Sciatic nerve (tissue), 2 donors: ENCODE data around the gene ADARB2. TPM values are rescaled to one million over a fixed set of nuclear protein-coding genes. Genes with fewer than 3 reads are reported as not detected.
"Not testable (repeated sequence)": the region's sequence is repeated elsewhere in the genome, so short reads cannot be mapped to it uniquely, and the experiment has no call there.

ENCODE experiments used
- ATAC-seq: fragments of 200-7000 bp; cut with Tn5 transposase; one replicate; pipeline ENCODE4 v1.9.1; 2020; ENCODE audit warnings: mild to moderate bottlenecking, moderate library complexity
- DNase-seq: peaks from one replicate; pipeline ENCODE4 v3.0.0-alpha.2; 2020; ENCODE audit warnings: low spot score
- intact Hi-C: fragments of 100-400 bp; cut with DNase I; formaldehyde crosslinking; loops from one replicate; pipeline ENCODE4 v1.14.2; 2022
- total RNA-seq: library from RNA; stranded (reverse); fragmentation: NEBNext Ultra II Directional; extraction: Animal tissue kit (Norgen Biotek cat#: 25700); gene quantifications from one replicate; pipeline ENCODE4 v1.2.1, GENCODE V29; 2021
- donor health status: DM: no; HTN: no; CAD: no.
- donor health status: DM: no; HTN: no; CAD: no.

ADARB2 gene
- total RNA-seq, 1 donor from 2014 or later = 1.9 TPM

GRCh38 chr10:1473874-1474273 is 263.5 kb downstream of the ADARB2 start:
- intact Hi-C loops = no loop called here
- no peak for DNase-seq
- ATAC-seq = no peak

- no peak for ATAC-seq
- no peak for DNase-seq
- intact Hi-C loops = no loop called here
These were observed 265.0 kb downstream of the ADARB2 start for GRCh38 chr10:1472178-1472958.

- intact Hi-C loops = no loop called here
- DNase-seq = no peak
These were observed 268.5 kb downstream of the ADARB2 start for GRCh38 chr10:1468811-1469210.

GRCh38 chr10:1467334-1468076 is 269.8 kb downstream of the ADARB2 start:
- no peak for ATAC-seq
- DNase-seq = no peak
- intact Hi-C loops = no loop called here

More at GRCh38 chr10:1468811-1469210, 268.5 kb downstream of the ADARB2 start:
- ATAC-seq = peak; percentile 65

GRCh38 chr10:1465993-1466764 is 271.1 kb downstream of the ADARB2 start:
- peak; percentile 81 for ATAC-seq
- intact Hi-C loops = no loop called here
- no peak for DNase-seq

- intact Hi-C loops = no loop called here
These were observed 271.9 kb downstream of the ADARB2 start for GRCh38 chr10:1465418-1465911.

GRCh38 chr10:1464881-1465417 is 272.4 kb downstream of the ADARB2 start:
- no peak for ATAC-seq
- intact Hi-C loops = no loop called here
- DNase-seq = no peak

More at GRCh38 chr10:1465418-1465911, 271.9 kb downstream of the ADARB2 start:
- ATAC-seq (peak; percentile 31), DNase-seq (no peak)

- ATAC-seq, intact Hi-C loops, DNase-seq: not testable (repeated sequence)
These were observed 273.4 kb downstream of the ADARB2 start for GRCh38 chr10:1463971-1464370.

- intact Hi-C loops = no loop called here
- ATAC-seq (no peak), DNase-seq (no peak)
These were observed 274.2 kb downstream of the ADARB2 start for GRCh38 chr10:1462994-1463633.

GRCh38 chr10:1462521-1462920 is 274.8 kb downstream of the ADARB2 start:
- DNase-seq = no peak
- intact Hi-C loops = no loop called here
- ATAC-seq = no peak

GRCh38 chr10:1462032-1462431 is 275.3 kb downstream of the ADARB2 start:
- no peak for DNase-seq
- ATAC-seq = no peak
- intact Hi-C loops = no loop called here

GRCh38 chr10:1461016-1461415 is 276.3 kb downstream of the ADARB2 start:
- DNase-seq (no peak), ATAC-seq (no peak)
- intact Hi-C loops = no loop called here

- DNase-seq, ATAC-seq, intact Hi-C loops: not testable (repeated sequence)
These were observed 277.7 kb downstream of the ADARB2 start for GRCh38 chr10:1459664-1460063.

- no peak for DNase-seq
- no peak for ATAC-seq
- intact Hi-C loops = no loop called here
These were observed 282.4 kb downstream of the ADARB2 start for GRCh38 chr10:1454951-1455350.

- no peak for ATAC-seq
- intact Hi-C loops = no loop called here
- no peak for DNase-seq
These were observed 282.9 kb downstream of the ADARB2 start for GRCh38 chr10:1454428-1454827.

- intact Hi-C loops = no loop called here
- ATAC-seq = no peak
- no peak for DNase-seq
These were observed 284.5 kb downstream of the ADARB2 start for GRCh38 chr10:1452777-1453176.

GRCh38 chr10:1451941-1452340 is 285.4 kb downstream of the ADARB2 start:
- DNase-seq (no peak), ATAC-seq (no peak)
- intact Hi-C loops = no loop called here

- DNase-seq (no peak), ATAC-seq (no peak)
- intact Hi-C loops = no loop called here
These were observed 285.9 kb downstream of the ADARB2 start for GRCh38 chr10:1451362-1451888.
